Skeletal muscle satellite cell (primary cell): Measurements from ENCODE around the gene ANKS1B.

Experiments used
- H3K27me3 ChIP-seq: 2 replicates; pipeline ENCODE4 v1.7.0; 2013; ENCODE audit warnings: low read length; ENCODE audit not compliant: control insufficient read depth, insufficient read depth
- H3K36me3 ChIP-seq: 2 replicates; pipeline ENCODE4 v1.7.0; 2013; ENCODE audit warnings: mild to moderate bottlenecking, control low read depth, low read length; ENCODE audit not compliant: insufficient read depth
- H3K4me1 ChIP-seq: 2 replicates; pipeline ENCODE4 v1.7.0; 2013; ENCODE audit warnings: low read length; ENCODE audit not compliant: control insufficient read depth, insufficient read depth
- H3K4me2 ChIP-seq: 2 replicates; pipeline ENCODE4 v1.7.0; 2013; ENCODE audit warnings: mild to moderate bottlenecking, low read length
- H3K4me3 ChIP-seq: 2 replicates; pipeline ENCODE4 v1.7.0; 2013; ENCODE audit warnings: low read length
- H3K9ac ChIP-seq: 2 replicates; pipeline ENCODE4 v1.7.0; 2013; ENCODE audit warnings: mild to moderate bottlenecking, low read depth, low read length, moderate library complexity
- H3K9me3 ChIP-seq: replicated peaks from 2 replicates; pipeline ENCODE4 v1.7.0; 2013; ENCODE audit warnings: mild to moderate bottlenecking, control low read depth, low read length

ANKS1B gene

GRCh38 chr12:98740751-98741150 lies 1244.0 kb downstream of the ANKS1B start:
- Histone ChIP-seq H3K9me3 (no peaks in the 10 kb centered on the region), H3K4me1 (peaks cover 10% of the 10 kb centered on the region), H3K4me3 (no peak overlapping the region), H3K4me2 (no peak overlapping the region), H3K27me3 (peaks cover 2% of the 10 kb centered on the region), H3K9ac (no peak overlapping the region), H3K36me3 (peaks cover 2% of the 10 kb centered on the region)

- Histone ChIP-seq H3K36me3 (peaks cover 6% of the 10 kb centered on the region), H3K4me3 (no peak overlapping the region), H3K9me3 (no peaks in the 10 kb centered on the region), H3K4me1 (peaks cover 11% of the 10 kb centered on the region), H3K4me2 (no peak overlapping the region), H3K27me3 (no peaks in the 10 kb centered on the region), H3K9ac (no peak overlapping the region)
These were observed 1246.2 kb downstream of the ANKS1B start for GRCh38 chr12:98738539-98738938.

GRCh38 chr12:98738002-98738401 lies 1246.7 kb downstream of the ANKS1B start:
- Histone ChIP-seq H3K27me3 (no peaks in the 10 kb centered on the region), H3K4me2 (no peak overlapping the region), H3K9ac (no peak overlapping the region), H3K36me3 (peaks cover 6% of the 10 kb centered on the region), H3K4me1 (peaks cover 13% of the 10 kb centered on the region), H3K4me3 (no peak overlapping the region), H3K9me3 (no peaks in the 10 kb centered on the region)

GRCh38 chr12:98737322-98737712 lies 1247.4 kb downstream of the ANKS1B start:
- peaks cover 11% of the 10 kb centered on the region for H3K36me3 ChIP-seq
- no peak overlapping the region for H3K9ac ChIP-seq
- H3K4me3 ChIP-seq, result no peak overlapping the region
- H3K4me2 ChIP-seq, result no peak overlapping the region
- H3K27me3 ChIP-seq, result no peaks in the 10 kb centered on the region
- no peaks in the 10 kb centered on the region for H3K9me3 ChIP-seq
- H3K4me1 ChIP-seq, result peaks cover 13% of the 10 kb centered on the region

GRCh38 chr12:98736352-98737321 lies 1248.1 kb downstream of the ANKS1B start:
- Histone ChIP-seq H3K9ac (no peak overlapping the region), H3K36me3 (peaks cover 11% of the 10 kb centered on the region), H3K4me1 (peaks cover 13% of the 10 kb centered on the region), H3K4me2 (no peak overlapping the region), H3K27me3 (no peaks in the 10 kb centered on the region), H3K4me3 (no peak overlapping the region), H3K9me3 (no peaks in the 10 kb centered on the region)

- Histone ChIP-seq H3K4me1 (peaks cover 8% of the 10 kb centered on the region), H3K9me3 (no peaks in the 10 kb centered on the region), H3K27me3 (no peaks in the 10 kb centered on the region), H3K9ac (no peak overlapping the region), H3K4me3 (no peak overlapping the region), H3K36me3 (peaks cover 12% of the 10 kb centered on the region), H3K4me2 (no peak overlapping the region)
These were observed 1248.9 kb downstream of the ANKS1B start for GRCh38 chr12:98735821-98736220.

- no peak overlapping the region for H3K4me3 ChIP-seq
These were observed 1250.9 kb downstream of the ANKS1B start for GRCh38 chr12:98733667-98734350.

GRCh38 chr12:98730412-98730811 lies 1254.3 kb downstream of the ANKS1B start:
- Histone ChIP-seq H3K4me2 (no peak overlapping the region), H3K27me3 (no peaks in the 10 kb centered on the region), H3K4me1 (peaks cover 8% of the 10 kb centered on the region), H3K4me3 (no peak overlapping the region), H3K36me3 (peaks cover 21% of the 10 kb centered on the region), H3K9me3 (no peaks in the 10 kb centered on the region), H3K9ac (no peak overlapping the region)

More at GRCh38 chr12:98733667-98734350, 1250.9 kb downstream of the ANKS1B start:
- Histone ChIP-seq H3K36me3 (peaks cover 18% of the 10 kb centered on the region), H3K9ac (no peak overlapping the region), H3K27me3 (no peaks in the 10 kb centered on the region), H3K4me1 (peaks cover 8% of the 10 kb centered on the region), H3K9me3 (no peaks in the 10 kb centered on the region), H3K4me2 (no peak overlapping the region)

- Histone ChIP-seq H3K27me3 (no peaks in the 10 kb centered on the region), H3K4me2 (no peak overlapping the region), H3K4me1 (no peaks in the 10 kb centered on the region), H3K4me3 (no peak overlapping the region), H3K9me3 (no peaks in the 10 kb centered on the region), H3K36me3 (peaks cover 37% of the 10 kb centered on the region), H3K9ac (no peak overlapping the region)
These were observed 1257.5 kb downstream of the ANKS1B start for GRCh38 chr12:98727196-98727595.

- peaks cover 39% of the 10 kb centered on the region for H3K36me3 ChIP-seq
- H3K4me1 ChIP-seq, result no peaks in the 10 kb centered on the region
- no peak overlapping the region for H3K4me2 ChIP-seq
- no peak overlapping the region for H3K4me3 ChIP-seq
- H3K9ac ChIP-seq, result no peak overlapping the region
- H3K27me3 ChIP-seq, result no peaks in the 10 kb centered on the region
- H3K9me3 ChIP-seq, result no peaks in the 10 kb centered on the region
These were observed 1259.1 kb downstream of the ANKS1B start for GRCh38 chr12:98725476-98726247.
